Smooth muscle cell of bladder (primary cell): ENCODE measurements around the gene MS4A15. TPM values are rescaled to one million over a fixed set of nuclear protein-coding genes. Genes with fewer than 3 reads are reported as not detected.

Experiments used
- total RNA-seq: library from RNA; depleted of rRNA; stranded (reverse); fragments of >200 nt; gene quantifications from 2 replicates; pipeline ENCODE4 v1.2.3, GENCODE V29; 2014

The MS4A15 gene
- not detected in 2 replicates for total RNA-seq

DNA sequence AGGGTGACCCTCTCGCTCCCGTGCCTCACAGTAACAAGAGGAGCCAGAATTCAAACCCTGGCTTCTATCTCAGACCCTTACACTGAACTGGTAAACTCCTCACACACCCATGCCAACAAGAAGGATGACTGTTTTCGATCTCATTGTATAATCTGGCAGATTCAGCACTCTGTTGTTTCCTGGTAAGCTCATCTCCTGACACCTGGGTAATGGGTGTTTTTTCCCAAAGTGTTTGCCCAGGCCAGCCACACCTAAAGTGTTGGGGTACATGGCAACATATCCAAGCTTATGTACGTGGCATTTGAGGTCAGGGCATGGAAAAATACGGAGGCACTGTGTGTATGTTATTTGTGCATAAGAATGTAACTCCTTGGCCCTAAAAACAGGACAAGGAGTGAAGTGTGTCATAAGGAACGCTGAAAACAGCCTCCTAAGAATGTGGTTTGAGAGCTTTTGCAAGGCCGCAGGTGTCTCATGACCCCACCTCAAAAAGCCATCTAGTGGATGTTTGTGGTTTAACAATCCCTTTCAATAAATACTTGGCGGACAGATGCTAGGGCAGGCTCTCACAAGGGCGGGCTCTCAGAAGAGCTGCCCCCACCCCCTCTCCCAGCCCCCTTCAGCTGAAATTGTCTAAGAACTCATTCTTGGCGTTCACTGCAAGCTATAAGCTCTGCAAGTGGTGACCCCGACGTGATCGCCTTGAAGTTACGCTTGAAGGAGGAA lies at the start of gene MS4A15:
MS4A15 (plus strand) TSS at position 561 of the 726 bp plus-strand sequence. CDS start 6,867 bp downstream, outside the sequence.

DNA sequence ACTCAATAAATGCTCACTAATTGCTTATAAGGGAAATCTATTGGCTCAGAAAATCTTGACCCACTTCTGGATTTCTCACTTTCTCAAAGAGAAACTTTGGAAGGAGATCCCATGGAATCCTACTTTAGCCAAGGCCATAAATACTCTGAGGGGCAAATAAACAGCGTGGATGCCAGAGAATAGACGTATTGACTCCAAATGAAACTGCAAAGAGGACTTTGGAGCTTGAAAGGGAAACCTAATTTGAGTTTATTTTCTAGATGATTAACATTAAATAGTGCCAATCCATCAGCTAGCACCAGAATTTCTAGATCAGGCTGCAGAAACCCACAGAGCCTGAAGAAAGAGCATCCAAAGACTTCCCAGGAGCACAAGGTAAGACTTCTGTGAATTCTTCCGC lies 32.2 kb upstream of the MS4A15 start, which contains the start of gene MS4A18:
MS4A18 (plus strand) TSS at position 301 of the 400 bp plus-strand sequence.

GRCh38 chr11:60785136-60785535 lies 28.5 kb downstream of the MS4A15 start, which contains the start of gene MS4A10:
Gene MS4A10 (plus strand): TSS chr11:60785333. CDS start chr11:60790336, 5,003 bp downstream.

Other genes with a start within 250 kb of the MS4A15 start
- gene MS4A13, start 241.5 kb upstream of the MS4A15 start, total RNA-seq = not detected in 2 replicates
- not detected in 2 replicates for gene MS4A8, start 57.3 kb upstream of the MS4A15 start, total RNA-seq
- gene MS4A18, start 32.1 kb upstream of the MS4A15 start, total RNA-seq = not detected in 2 replicates
- gene MS4A10, start 28.5 kb downstream of the MS4A15 start, total RNA-seq = not detected in 2 replicates
- 4.8 and 7.6 TPM in 2 replicates for gene CCDC86, start 85.2 kb downstream of the MS4A15 start, total RNA-seq
- 0.28 TPM in 1 of 2 replicates, not detected in the other for gene PTGDR2, start 99.1 kb downstream of the MS4A15 start, total RNA-seq
- 0.55 and 1.00 TPM in 2 replicates for gene ZP1, start 110.7 kb downstream of the MS4A15 start, total RNA-seq
- gene PRPF19, start 149.7 kb downstream of the MS4A15 start, total RNA-seq = 29.0 and 35.5 TPM in 2 replicates
- gene TMEM109, start 157.3 kb downstream of the MS4A15 start, total RNA-seq = 17.8 and 21.1 TPM in 2 replicates
- gene TMEM132A, start 167.6 kb downstream of the MS4A15 start, total RNA-seq = 23.9 and 28.6 TPM in 2 replicates
- 13.8 and 15.8 TPM in 2 replicates for gene SLC15A3, start 195.3 kb downstream of the MS4A15 start, total RNA-seq
- gene CD6, start 214.8 kb downstream of the MS4A15 start, total RNA-seq = not detected in 2 replicates